Tibial artery (tissue), 4 donors: ENCODE measurements around the gene MRFAP1L1.

ENCODE experiments used
- DNase-seq, 2 donors: peaks; one replicate each; pipeline ENCODE4 v3.0.0-alpha.2; 2019
- H3K27ac ChIP-seq, 2 donors: fragments of 200-600 bp; sonication (generic) in 1 of 2; 1 replicate in 1 of 2; 2 replicates in 1 of 2; pipeline ENCODE4 v1.5.1; 2018 to 2019; ENCODE audit warnings: mild to moderate bottlenecking in 1 of 2
- H3K27me3 ChIP-seq, 2 donors: fragments of 200-600 bp; sonication (generic) in 1 of 2; one replicate each; pipeline versions ENCODE4 v1.5.1 to v1.6.0; 2016 to 2019
- H3K36me3 ChIP-seq, 3 donors: fragments of 200-600 bp; sonication (generic) in 2 of 3; one replicate each; pipeline ENCODE4 v1.5.1; 2016 to 2019; ENCODE audit warnings: mild to moderate bottlenecking in 2 of 3
- H3K4me1 ChIP-seq, 4 donors: fragments of 200-600 bp; sonication (generic) in 2 of 4; 1 replicate in 3 of 4; 2 replicates in 1 of 4; pipeline ENCODE4 v1.5.1; 2016 to 2019
- H3K4me3 ChIP-seq, 2 donors: fragments of 200-600 bp; sonication (generic) in 1 of 2; 1 replicate in 1 of 2; 2 replicates in 1 of 2; pipeline ENCODE4 v1.5.1; 2018 to 2019; ENCODE audit warnings: mild to moderate bottlenecking in 2 of 2
- H3K9me3 ChIP-seq, 3 donors: fragments of 200-600 bp; sonication (generic) in 1 of 3; one replicate each; pipeline ENCODE4 v1.5.1; 2016 to 2019
- intact Hi-C: fragments of 100-400 bp; cut with DNase I; formaldehyde crosslinking; loops from one replicate; pipeline ENCODE4 v1.15.0; 2023; ENCODE audit warnings: low total_unique reads
- TF ChIP-seq, protein P1 (sequence below), 2 experiments: fragments of 200-600 bp in 1 of 2; fragments of 450-650 bp in 1 of 2; IDR thresholded peaks; one replicate each; pipeline ENCODE4 v1.5.1; 2017 to 2019; ENCODE audit warnings: antibody characterized with exemption in 2 of 2, mild to moderate bottlenecking in 1 of 2, moderate library complexity in 1 of 2

The MRFAP1L1 gene

GRCh38 chr4:6749340-6750171 is 39.9 kb upstream of the MRFAP1L1 start:
- intact Hi-C loops = no loop called here
- Histone ChIP-seq H3K27ac (peak overlapping the region; percentile 49 to 51), H3K36me3 (no peaks in the 10 kb centered on the region), H3K9me3 (no peaks in the 10 kb centered on the region), H3K4me3 (no peak overlapping the region), H3K27me3 (no peaks in the 10 kb centered on the region), H3K4me1 (peaks cover 0 to 36% (median 27%) of the 10 kb centered on the region in 4 donors)
- peak; percentile 51 to 84 for DNase-seq
- TF ChIP-seq, protein P1, sequence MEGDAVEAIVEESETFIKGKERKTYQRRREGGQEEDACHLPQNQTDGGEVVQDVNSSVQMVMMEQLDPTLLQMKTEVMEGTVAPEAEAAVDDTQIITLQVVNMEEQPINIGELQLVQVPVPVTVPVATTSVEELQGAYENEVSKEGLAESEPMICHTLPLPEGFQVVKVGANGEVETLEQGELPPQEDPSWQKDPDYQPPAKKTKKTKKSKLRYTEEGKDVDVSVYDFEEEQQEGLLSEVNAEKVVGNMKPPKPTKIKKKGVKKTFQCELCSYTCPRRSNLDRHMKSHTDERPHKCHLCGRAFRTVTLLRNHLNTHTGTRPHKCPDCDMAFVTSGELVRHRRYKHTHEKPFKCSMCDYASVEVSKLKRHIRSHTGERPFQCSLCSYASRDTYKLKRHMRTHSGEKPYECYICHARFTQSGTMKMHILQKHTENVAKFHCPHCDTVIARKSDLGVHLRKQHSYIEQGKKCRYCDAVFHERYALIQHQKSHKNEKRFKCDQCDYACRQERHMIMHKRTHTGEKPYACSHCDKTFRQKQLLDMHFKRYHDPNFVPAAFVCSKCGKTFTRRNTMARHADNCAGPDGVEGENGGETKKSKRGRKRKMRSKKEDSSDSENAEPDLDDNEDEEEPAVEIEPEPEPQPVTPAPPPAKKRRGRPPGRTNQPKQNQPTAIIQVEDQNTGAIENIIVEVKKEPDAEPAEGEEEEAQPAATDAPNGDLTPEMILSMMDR (IDR thresholded peaks at IDR 0.05) = no peak

- DNase-seq = no peak
- Histone ChIP-seq H3K36me3 (no peaks in the 10 kb centered on the region), H3K9me3 (no peaks in the 10 kb centered on the region), H3K4me1 (peaks cover 0 to 36% (median 27%) of the 10 kb centered on the region in 4 donors), H3K27ac (peak overlapping the region; percentile 45 to 51), H3K27me3 (no peaks in the 10 kb centered on the region), H3K4me3 (no peak overlapping the region)
- intact Hi-C loops = no loop called here
- TF ChIP-seq, protein P1 (IDR thresholded peaks at IDR 0.05) = no peak
Observed at GRCh38 chr4:6748286-6748685, 38.6 kb upstream of the MRFAP1L1 start.

GRCh38 chr4:6747294-6748051 is 37.8 kb upstream of the MRFAP1L1 start:
- H3K4me1 ChIP-seq = peaks cover 0 to 36% (median 27%) of the 10 kb centered on the region in 4 donors
- H3K27me3 ChIP-seq = no peaks in the 10 kb centered on the region
- intact Hi-C loops = no loop called here
- H3K9me3 ChIP-seq = no peaks in the 10 kb centered on the region
- peak overlapping the region; percentile 45 to 51 for H3K27ac ChIP-seq
- H3K4me3 ChIP-seq = no peak overlapping the region
- DNase-seq = peak in 1 of 2 donors; percentile 80
- TF ChIP-seq, protein P1 (IDR thresholded peaks at IDR 0.05) = no peak
- no peaks in the 10 kb centered on the region for H3K36me3 ChIP-seq

DNA sequence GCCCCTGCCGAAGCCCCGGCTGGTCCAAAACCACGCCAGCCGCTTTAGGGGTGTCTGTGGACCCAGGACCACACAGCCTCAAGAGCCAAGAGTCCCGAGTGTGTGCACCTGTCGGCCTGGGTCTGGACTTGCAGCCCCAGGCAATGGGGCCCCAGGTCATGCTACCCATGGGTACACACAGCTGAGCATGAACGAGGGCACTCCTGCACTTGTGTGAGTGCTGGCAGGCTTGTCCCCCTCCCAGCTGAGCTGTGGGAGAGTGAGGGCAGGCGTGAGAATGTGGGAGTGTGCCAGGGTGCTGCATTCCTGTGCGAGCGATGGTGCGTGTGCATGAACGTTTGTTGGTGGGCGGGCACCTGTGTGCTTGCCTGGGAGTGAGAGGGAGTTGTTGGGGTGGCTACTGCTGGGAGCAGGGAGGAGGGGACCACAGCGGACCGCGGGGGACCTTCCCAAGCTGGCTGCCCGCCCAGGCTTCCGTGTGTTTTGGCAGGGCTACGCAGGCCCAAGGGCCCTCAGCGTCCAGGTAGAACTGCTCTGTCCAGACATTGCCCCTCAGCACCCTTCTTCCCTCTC is 37.1 kb upstream of the MRFAP1L1 start:
- peak in 1 of 2 donors; percentile 83 for DNase-seq
- TF ChIP-seq, protein P1 (IDR thresholded peaks at IDR 0.05) = no peak
- Histone ChIP-seq H3K36me3 (no peaks in the 10 kb centered on the region), H3K4me3 (no peak overlapping the region), H3K27me3 (no peaks in the 10 kb centered on the region), H3K27ac (peak overlapping the region; percentile 45 to 51), H3K9me3 (no peaks in the 10 kb centered on the region), H3K4me1 (peaks cover 0 to 36% (median 27%) of the 10 kb centered on the region in 4 donors)
- intact Hi-C loops = no loop called here

- Histone ChIP-seq H3K4me3 (no peak overlapping the region), H3K36me3 (no peaks in the 10 kb centered on the region), H3K9me3 (no peaks in the 10 kb centered on the region), H3K27ac (no peak overlapping the region), H3K27me3 (no peaks in the 10 kb centered on the region), H3K4me1 (peaks cover 0 to 16% (median 16%) of the 10 kb centered on the region in 4 donors)
- TF ChIP-seq, protein P1 (IDR thresholded peaks at IDR 0.05) = no peak
- DNase-seq = no peak
- intact Hi-C loops = no loop called here
Observed at GRCh38 chr4:6742989-6743388, 33.3 kb upstream of the MRFAP1L1 start.
